Endothelial cell of umbilical vein (primary cell): ENCODE results near the gene LONP1. TPM values are rescaled to one million over a fixed set of nuclear protein-coding genes. Genes with fewer than 3 reads are reported as not detected.

ENCODE experiments used
- BruUV-seq: library from RNA; stranded (reverse); fragments of 400-500 nt; replicated peaks from 2 replicates; lab custom pipeline; 2021; lab: Mats Ljungman, UMichigan
- CTCF ChIA-PET: fragments of 300-600, 350-600 bp; sonication (Branson Sonifier 250); formaldehyde crosslinking; loops from one replicate; lab custom pipeline; 2021; ENCODE audit warnings: antibody characterized with exemption, inconsistent platforms; lab: Charles Lee
- POLR2A ChIA-PET: fragments of 300-600, 350-600 bp; sonication (Branson Sonifier 250); formaldehyde crosslinking; loops from one replicate; lab custom pipeline; 2021; ENCODE audit warnings: antibody characterized with exemption, inconsistent platforms; lab: Charles Lee
- DNase-seq: peaks from one replicate; pipeline ENCODE4 v3.0.0-alpha.2; 2011; ENCODE audit warnings: low read depth, low spot score
- FAIRE-seq: peaks from 2 replicates; lab custom pipeline; 2011; peaks lifted over from hg19 to GRCh38; lab: Jason Lieb, UNC
- H2AFZ ChIP-seq: 2 replicates; pipeline ENCODE4 v1.6.0; 2012; ENCODE audit warnings: low read depth, low read length, control low read depth, inconsistent platforms
- H3K27ac ChIP-seq: 2 replicates; pipeline ENCODE4 v1.5.1; 2011; ENCODE audit warnings: low read depth, mild to moderate bottlenecking, control low read depth, low read length, moderate library complexity; ENCODE audit not compliant: insufficient read depth
- H3K27me3 ChIP-seq, 2 experiments: 2 replicates each; pipeline versions ENCODE4 v1.6.0 to v1.6.1; 2011; ENCODE audit warnings: low read length in 2 of 2, mixed read lengths in 1 of 2; ENCODE audit not compliant: control insufficient read depth in 2 of 2, insufficient read depth in 2 of 2
- H3K36me3 ChIP-seq, 2 experiments: 2 replicates in 1 of 2; 3 replicates in 1 of 2; pipeline ENCODE4 v1.5.1; 2011; ENCODE audit warnings: low read length in 2 of 2, mild to moderate bottlenecking in 1 of 2, moderate library complexity in 1 of 2; ENCODE audit not compliant: control insufficient read depth in 2 of 2, insufficient read depth in 2 of 2; ENCODE audit errors: extremely low read depth in 1 of 2
- H3K4me1 ChIP-seq: 3 replicates; pipeline ENCODE4 v1.5.1; 2011; ENCODE audit warnings: mild to moderate bottlenecking, low read length; ENCODE audit not compliant: control insufficient read depth, insufficient read depth; ENCODE audit errors: extremely low read depth
- H3K4me2 ChIP-seq: 2 replicates; pipeline ENCODE4 v1.6.1; 2011; ENCODE audit warnings: low read length, control low read depth, mixed read lengths; ENCODE audit not compliant: insufficient read depth
- H3K4me3 ChIP-seq, 3 experiments: fragments of 200-600 bp in 1 of 3; sonication (generic), shearing (Covaris generic) in 1 of 3; replicated peaks in 1 of 3; 2 replicates each; pipeline ENCODE4 v1.5.1; 2011 to 2016; ENCODE audit warnings: control low read depth in 3 of 3, low read length in 3 of 3, mild to moderate bottlenecking in 2 of 3, inconsistent platforms in 1 of 3, low read depth in 1 of 3, moderate library complexity in 1 of 3; ENCODE audit not compliant: insufficient read depth in 1 of 3
- H3K79me2 ChIP-seq: 2 replicates; pipeline ENCODE4 v1.6.0; 2012; ENCODE audit warnings: low read length, inconsistent platforms; ENCODE audit not compliant: control insufficient read depth, insufficient read depth
- H3K9ac ChIP-seq: replicated peaks from 2 replicates; pipeline ENCODE3; 2011; ENCODE audit warnings: low read length, control low read depth; ENCODE audit not compliant: insufficient read depth; ENCODE audit errors: extremely low read depth
- H3K9me1 ChIP-seq: replicated peaks from 3 replicates; pipeline ENCODE4 v1.6.0; 2011; ENCODE audit warnings: mild to moderate bottlenecking, low read length; ENCODE audit not compliant: control insufficient read depth, insufficient read depth; ENCODE audit errors: extremely low read depth
- H3K9me3 ChIP-seq: replicated peaks from 2 replicates; pipeline ENCODE4 v1.5.1; 2012; ENCODE audit warnings: low read length, inconsistent platforms; ENCODE audit not compliant: control insufficient read depth, insufficient read depth
- H4K20me1 ChIP-seq: replicated peaks from 2 replicates; pipeline ENCODE3; 2011; ENCODE audit warnings: mild to moderate bottlenecking, low read length; ENCODE audit not compliant: control insufficient read depth, insufficient read depth; ENCODE audit errors: extremely low read depth
- EZH2 ChIP-seq: IDR thresholded peaks from 2 replicates; pipeline ENCODE4 v1.6.1; 2012; ENCODE audit warnings: borderline replicate concordance, low read depth, mild to moderate bottlenecking, moderate library complexity, low read length, inconsistent platforms; ENCODE audit not compliant: severe bottlenecking
- FOS ChIP-seq: IDR thresholded peaks from 2 replicates; pipeline ENCODE4 v1.6.1; 2011; ENCODE audit warnings: mild to moderate bottlenecking, low read length, moderate library complexity, borderline replicate concordance; ENCODE audit not compliant: insufficient read depth
- GATA2 ChIP-seq: IDR thresholded peaks from 2 replicates; pipeline ENCODE4 v1.7.0; 2011; ENCODE audit warnings: low read depth, mild to moderate bottlenecking, moderate library complexity, mixed read lengths, low read length; ENCODE audit not compliant: insufficient read length, insufficient read depth
- JUN ChIP-seq: IDR thresholded peaks from 2 replicates; pipeline ENCODE4 v1.6.1; 2011; ENCODE audit warnings: borderline replicate concordance, low read depth; ENCODE audit not compliant: insufficient read length, insufficient read depth
- MAX ChIP-seq: IDR thresholded peaks from 2 replicates; pipeline ENCODE4 v1.6.1; 2011; ENCODE audit not compliant: insufficient read depth, insufficient read length
- MYC ChIP-seq: IDR thresholded peaks from one replicate; pipeline ENCODE4 v1.6.1; 2011; ENCODE audit warnings: mild to moderate bottlenecking, low read depth, low read length
- POLR2A ChIP-seq: IDR thresholded peaks from 2 replicates; pipeline ENCODE4 v1.6.1; 2012; ENCODE audit warnings: low read depth, mild to moderate bottlenecking, control low read depth, low read length
- POLR2AphosphoS5 ChIP-seq: IDR thresholded peaks from 2 replicates; pipeline ENCODE4 v1.6.1; 2012; ENCODE audit warnings: low read depth, mild to moderate bottlenecking, control low read depth, low read length, moderate library complexity; ENCODE audit not compliant: insufficient read depth
- dilution Hi-C: fragments of 300-500 bp; cut with MboI; formaldehyde crosslinking; loops from one replicate; pipeline ENCODE4 v1.15.0; 2019; ENCODE audit warnings: low sequenced_read_pairs; ENCODE audit not compliant: extremely low pct_ligation_motif_present
- intact Hi-C: fragments of 100-400 bp; cut with micrococcal nuclease; formaldehyde crosslinking; loops from one replicate; pipeline ENCODE4 v1.10.0; 2022
- polyA plus RNA-seq, 4 experiments: library from polyadenylated mRNA; depleted of rRNA in 3 of 4; stranded (reverse) in 3 of 4; unstranded in 1 of 4; fragments of >200 nt; gene quantifications; 2 replicates each; pipeline versions ENCODE4 v1.2.1 to v1.2.3, GENCODE V29; 2011 to 2012; ENCODE audit warnings: missing spikeins in 1 of 4
- total RNA-seq: library from RNA; stranded (reverse); gene quantifications from 2 replicates; pipeline ENCODE4 v1.2.3, GENCODE V29; 2021
- TF ChIP-seq, protein P1 (sequence below), 2 donors: IDR thresholded peaks; 1 replicate in 1 of 2; 2 replicates in 1 of 2; pipeline ENCODE4 v1.5.1; 2011; ENCODE audit warnings: low read length in 2 of 2, mild to moderate bottlenecking in 2 of 2, moderate library complexity in 2 of 2, control low read depth in 1 of 2, inconsistent platforms in 1 of 2, low read depth in 1 of 2; ENCODE audit not compliant: insufficient read depth in 1 of 2; ENCODE audit errors: extremely low read depth in 1 of 2

The LONP1 gene
- total and polyA plus RNA-seq, 2 donors (not counting 3 experiments of a cell fraction or from before 2014, with no cell fraction given) = 70.0 to 95.7 TPM

DNA sequence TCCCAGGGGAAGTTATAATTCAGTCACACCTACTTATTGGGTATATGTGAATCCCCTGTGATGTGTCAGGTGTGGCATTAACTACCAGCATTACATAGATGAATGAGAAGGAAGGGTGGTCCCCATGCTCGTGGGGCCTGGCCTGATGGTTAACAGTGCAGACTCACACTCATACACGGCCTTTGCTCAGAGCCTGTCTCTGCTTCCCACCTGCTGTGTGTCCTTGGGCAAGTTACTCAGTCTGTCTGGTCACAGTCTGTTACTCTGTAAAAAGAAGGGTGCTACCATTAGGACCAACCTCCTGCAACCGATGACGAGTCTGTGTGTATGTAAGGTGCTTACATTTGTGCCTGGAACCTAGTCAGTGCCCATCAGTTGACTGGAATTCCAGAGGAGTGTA lies 73.2 kb downstream of the LONP1 start:
- Histone ChIP-seq H3K9ac (no peak overlapping the region), H4K20me1 (peaks cover 3% of the 10 kb centered on the region), H3K79me2 (peaks cover 54% of the 10 kb centered on the region), H3K4me3 (no peak overlapping the region), H3K27ac (no peak overlapping the region), H3K4me2 (no peak overlapping the region), H3K36me3 (peaks cover 24 to 43% of the 10 kb centered on the region in 2 experiments), H3K27me3 (no peaks in the 10 kb centered on the region), H3K9me1 (no peaks in the 10 kb centered on the region), H2AFZ (no peak overlapping the region), H3K9me3 (no peaks in the 10 kb centered on the region), H3K4me1 (no peaks in the 10 kb centered on the region)
- FAIRE-seq (no peak), DNase-seq (no peak)
- ChIA-PET POLR2A (no interaction called here), CTCF (no interaction called here)
- dilution Hi-C loops (no loop called here), intact Hi-C loops (loop anchor here (10.0 kb wide), 1 partner anchor 538 kb away; no protein-coding TSS in a partner anchor)
- BruUV-seq = no TSS peak
- no peak for TF ChIP-seq EZH2
- TF ChIP-seq, protein P1, sequence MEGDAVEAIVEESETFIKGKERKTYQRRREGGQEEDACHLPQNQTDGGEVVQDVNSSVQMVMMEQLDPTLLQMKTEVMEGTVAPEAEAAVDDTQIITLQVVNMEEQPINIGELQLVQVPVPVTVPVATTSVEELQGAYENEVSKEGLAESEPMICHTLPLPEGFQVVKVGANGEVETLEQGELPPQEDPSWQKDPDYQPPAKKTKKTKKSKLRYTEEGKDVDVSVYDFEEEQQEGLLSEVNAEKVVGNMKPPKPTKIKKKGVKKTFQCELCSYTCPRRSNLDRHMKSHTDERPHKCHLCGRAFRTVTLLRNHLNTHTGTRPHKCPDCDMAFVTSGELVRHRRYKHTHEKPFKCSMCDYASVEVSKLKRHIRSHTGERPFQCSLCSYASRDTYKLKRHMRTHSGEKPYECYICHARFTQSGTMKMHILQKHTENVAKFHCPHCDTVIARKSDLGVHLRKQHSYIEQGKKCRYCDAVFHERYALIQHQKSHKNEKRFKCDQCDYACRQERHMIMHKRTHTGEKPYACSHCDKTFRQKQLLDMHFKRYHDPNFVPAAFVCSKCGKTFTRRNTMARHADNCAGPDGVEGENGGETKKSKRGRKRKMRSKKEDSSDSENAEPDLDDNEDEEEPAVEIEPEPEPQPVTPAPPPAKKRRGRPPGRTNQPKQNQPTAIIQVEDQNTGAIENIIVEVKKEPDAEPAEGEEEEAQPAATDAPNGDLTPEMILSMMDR (IDR thresholded peaks at IDR 0.05; ENCODE audit: extremely low read depth in 1 of 2, insufficient read depth in 1 of 2, low read depth in 1 of 2, low read length in 2 of 2) = no peak
- TF ChIP-seq GATA2 = no peak
- TF ChIP-seq FOS = no peak
- no peak for TF ChIP-seq POLR2AphosphoS5
- TF ChIP-seq JUN = no peak
- TF ChIP-seq POLR2A = no peak
- no peak for TF ChIP-seq MYC
- TF ChIP-seq MAX = no peak
